ELF-1 (cell line): ENCODE results near the gene PRKAB2.
"Not testable (repeated sequence)": the region's sequence is repeated elsewhere in the genome, so short reads cannot be mapped to it uniquely, and the experiment has no call there.

Experiments used
- DNase-seq: peaks from one replicate; pipeline ENCODE4 v3.0.0-alpha.2; 2016; ENCODE audit warnings: low read depth, low spot score

PRKAB2 gene

DNA sequence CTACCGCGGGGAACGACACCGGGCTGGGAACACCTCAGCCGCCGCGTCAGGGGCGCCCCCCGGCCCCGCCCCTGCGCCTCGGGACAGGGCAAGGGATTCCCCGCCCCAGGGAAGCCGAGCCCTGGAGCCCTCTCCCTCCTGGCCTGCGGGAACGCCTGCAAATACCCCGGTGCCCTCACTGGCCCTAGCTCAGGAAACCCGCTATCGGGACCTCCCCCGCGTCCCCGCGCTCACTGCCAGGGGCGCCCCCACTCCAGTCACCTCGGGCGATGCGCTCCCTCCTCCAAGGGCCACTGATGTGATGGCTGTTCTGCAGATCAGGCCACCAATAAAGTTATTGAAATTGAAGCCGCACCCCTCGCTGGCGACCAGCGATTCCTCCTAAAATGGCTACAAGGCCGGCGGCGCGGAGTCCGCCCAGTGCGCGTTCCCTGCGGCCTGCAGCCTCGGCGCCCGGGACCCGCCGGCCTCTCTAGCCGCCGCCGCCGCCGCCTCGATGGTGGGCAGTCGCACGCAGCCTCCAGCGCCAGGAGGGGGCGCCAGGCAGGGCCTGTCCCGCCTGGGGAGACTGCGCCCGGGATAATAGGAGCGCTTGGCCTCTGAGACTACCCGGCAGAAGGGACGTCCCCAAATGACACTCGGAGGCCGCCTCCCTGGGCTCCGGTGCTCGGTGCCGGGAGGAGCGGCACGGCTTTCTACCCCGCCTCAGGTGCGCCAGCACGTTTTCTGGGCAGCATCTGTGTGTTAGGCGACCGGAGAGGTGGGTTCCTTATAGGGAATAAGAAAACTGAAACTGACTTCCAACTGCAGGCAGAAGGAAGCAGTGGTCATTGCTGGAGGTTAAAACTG lies at the start of gene PRKAB2:
Gene PRKAB2 (minus strand): TSS at position 303 of the 849 bp plus-strand sequence. CDS start 326 bp downstream, outside the sequence.
- DNase-seq: peak; percentile 99

GRCh38 chr1:147218606-147219005 lies 46.3 kb upstream of the PRKAB2 start:
- DNase-seq: no peak

DNA sequence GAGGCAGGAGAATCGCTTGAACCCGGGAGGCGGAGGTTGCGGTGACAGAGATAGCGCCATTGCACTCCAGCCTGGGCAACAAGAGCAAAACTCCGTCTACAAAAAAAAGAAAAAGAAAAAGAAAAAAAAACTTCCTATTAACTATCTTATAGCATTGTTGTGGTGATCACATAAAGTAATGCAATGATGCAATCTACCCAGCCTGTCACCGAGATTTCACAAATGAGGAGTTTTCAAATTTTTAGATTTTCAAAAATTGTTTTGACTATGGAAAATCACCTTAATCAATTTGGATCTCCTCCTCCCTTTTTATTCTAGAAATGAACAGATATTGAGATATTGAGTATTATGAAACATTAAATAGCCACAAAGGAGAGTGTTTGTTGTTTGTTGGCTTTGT lies 44.9 kb upstream of the PRKAB2 start:
- DNase-seq: no peak

DNA sequence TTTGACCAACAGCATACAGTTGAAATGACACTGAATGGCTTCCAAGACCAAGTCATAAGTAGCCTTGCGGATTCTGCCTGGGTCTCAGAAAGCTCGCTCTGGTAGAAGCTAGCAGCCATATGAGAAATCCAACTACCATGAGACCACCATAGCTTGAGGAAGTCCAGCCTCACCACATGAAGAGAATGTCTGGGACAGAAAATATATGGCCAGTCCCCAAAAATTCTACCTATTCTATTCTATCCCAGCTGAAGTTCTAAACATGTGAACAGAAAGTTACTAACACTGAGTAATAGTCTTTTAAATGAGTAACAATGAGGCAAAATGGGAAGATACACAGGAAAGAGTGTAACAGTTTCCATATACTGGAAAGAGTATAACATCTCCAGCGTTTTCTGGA lies 43.9 kb upstream of the PRKAB2 start:
- DNase-seq: no peak

DNA sequence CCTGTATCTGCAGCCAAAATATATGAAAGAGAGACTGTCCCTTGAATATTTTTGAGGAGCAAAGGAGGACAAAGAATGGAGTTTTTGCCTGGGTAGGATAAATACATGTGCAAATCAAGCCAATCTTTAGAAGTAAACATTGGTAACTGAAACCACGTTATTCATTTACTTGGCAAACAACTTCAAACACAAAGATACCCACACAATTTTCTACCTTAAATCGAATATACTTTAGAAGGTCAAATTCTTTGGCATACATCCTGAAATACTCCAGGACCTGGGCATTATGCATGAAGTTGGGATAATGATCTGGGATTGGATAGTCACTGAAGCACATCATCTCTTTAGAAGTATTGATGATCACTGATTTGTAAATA lies 43.3 kb upstream of the PRKAB2 start:
- no peak for DNase-seq

- no peak for DNase-seq
Measured at GRCh38 chr1:147214842-147215539, 42.7 kb upstream of the PRKAB2 start.

- DNase-seq: no peak
Measured at GRCh38 chr1:147214325-147214724, 42.1 kb upstream of the PRKAB2 start.

- DNase-seq: no peak
Measured at GRCh38 chr1:147213271-147213670, 41.0 kb upstream of the PRKAB2 start.

DNA sequence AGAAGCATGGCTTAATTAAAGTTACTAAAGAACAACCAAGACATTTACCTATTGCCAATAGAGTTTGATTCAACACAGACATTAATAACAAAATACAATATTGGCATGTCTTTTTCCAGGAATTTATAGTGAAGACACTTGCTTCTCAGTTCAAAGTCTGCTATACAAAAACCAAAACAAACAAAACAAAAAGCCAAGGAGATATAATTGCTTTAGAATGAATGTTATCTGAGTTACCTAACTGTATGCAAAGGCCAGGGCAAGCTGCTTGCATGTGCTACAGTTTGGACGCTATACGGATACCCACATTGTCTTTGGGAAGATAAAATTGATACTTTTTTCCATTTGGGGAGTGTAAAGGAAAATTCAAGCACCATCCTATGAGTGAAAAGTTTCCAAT lies 39.3 kb upstream of the PRKAB2 start:
- no peak for DNase-seq

DNA sequence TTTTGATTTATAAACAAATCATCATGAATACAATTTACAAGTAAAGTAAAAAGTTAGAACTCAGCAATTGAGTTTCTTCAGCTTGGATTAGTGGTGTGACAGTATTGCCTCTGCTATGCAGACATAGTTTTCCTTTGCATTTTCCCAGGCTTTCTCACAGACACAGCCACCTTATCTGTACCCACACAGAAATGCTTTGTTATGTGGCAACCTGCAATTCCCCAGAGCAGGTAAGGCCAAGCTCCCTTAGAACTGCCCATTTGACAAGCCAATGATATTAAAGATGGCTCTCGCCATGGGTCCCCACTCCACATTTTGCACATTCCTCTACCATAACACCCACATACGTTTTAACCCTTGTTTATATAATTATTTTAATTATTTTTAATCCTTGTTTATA lies 38.7 kb upstream of the PRKAB2 start:
- no peak for DNase-seq

DNA sequence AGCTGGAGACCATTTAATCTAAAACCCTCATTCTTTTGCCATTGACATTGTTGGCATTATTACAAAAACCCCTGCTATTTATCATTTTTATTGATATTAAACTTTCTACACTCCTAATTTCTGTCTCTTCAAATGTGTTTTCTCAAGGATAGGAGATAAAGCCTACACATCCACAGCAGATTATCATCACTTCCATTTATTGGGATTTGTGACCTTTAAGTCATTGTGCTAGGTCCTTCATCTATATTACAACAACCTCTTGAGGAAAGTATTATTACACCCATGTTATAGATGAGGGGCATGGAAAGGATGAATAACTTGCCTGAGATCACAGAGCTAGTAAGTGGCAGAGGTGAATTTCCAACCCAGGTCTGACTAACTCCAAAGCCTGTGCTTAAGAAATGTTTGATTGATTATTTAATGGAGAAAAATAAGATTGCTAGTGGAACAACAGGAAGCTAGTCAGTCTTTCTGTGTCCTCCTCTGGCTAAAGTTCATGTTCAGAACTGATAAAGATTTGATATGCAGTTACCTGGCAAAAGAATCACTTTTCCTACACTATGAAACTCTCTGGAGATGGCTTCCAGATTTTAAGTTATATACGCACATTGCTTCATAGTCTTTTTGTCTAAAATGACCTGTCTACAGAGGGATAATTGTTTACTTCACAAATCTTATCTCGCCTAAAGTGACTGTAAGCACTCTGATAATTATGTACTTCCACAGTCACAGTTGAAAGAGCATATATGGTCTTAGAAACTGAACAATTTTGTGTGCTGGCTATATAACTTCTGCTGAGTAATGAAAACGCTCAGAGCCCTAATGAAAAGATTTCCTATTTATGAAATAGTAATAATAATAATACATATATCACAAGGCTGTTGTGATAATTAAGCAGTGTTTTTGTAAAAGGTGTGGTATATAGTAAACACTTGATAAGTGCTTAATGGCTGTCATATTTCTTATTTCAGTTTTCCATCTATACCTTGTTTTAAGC lies 37.9 kb upstream of the PRKAB2 start:
- no peak for DNase-seq

- no peak for DNase-seq
Measured at GRCh38 chr1:147208619-147209018, 36.3 kb upstream of the PRKAB2 start.

DNA sequence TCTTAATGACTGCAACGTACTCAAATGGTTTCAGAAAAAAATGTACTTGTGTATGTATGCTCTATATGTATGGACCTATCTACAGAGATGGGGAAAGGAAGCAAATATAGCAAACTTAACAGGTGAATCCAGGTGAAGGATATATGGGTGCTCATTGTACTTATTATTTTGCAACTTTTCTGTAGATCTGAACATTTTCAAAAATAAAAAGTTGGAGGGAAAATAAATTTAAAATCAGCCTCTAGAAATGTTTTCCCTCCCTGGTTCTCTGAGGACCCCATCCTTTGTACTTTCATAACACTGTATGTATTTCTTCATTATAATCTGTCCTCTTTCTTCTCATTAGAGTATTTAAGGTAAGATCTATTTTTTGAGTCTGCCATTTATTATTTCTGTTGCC lies 34.9 kb upstream of the PRKAB2 start:
- no peak for DNase-seq

- no peak for DNase-seq
Measured at GRCh38 chr1:147204080-147204479, 31.8 kb upstream of the PRKAB2 start.

DNA sequence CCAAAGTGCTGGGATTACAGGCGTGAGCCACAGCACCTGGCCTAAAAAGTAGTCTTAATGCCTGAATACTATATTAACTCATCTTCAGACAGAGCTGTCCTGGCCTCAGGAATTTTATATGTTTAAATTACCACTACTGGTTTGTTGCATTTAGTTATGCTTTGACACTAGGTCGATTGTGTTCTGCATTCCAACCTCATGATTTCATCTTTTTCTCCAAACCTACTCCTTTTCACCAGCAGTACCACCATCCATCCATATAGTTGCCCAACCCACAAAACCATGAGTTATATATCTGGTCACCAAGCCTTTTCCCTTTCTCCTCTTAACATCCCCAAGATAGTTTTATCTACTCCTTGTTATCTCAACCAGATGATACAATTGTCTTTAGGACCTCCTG lies 30.3 kb upstream of the PRKAB2 start:
- no peak for DNase-seq

- DNase-seq: no peak
Measured at GRCh38 chr1:147201786-147202185, 29.5 kb upstream of the PRKAB2 start.

DNA sequence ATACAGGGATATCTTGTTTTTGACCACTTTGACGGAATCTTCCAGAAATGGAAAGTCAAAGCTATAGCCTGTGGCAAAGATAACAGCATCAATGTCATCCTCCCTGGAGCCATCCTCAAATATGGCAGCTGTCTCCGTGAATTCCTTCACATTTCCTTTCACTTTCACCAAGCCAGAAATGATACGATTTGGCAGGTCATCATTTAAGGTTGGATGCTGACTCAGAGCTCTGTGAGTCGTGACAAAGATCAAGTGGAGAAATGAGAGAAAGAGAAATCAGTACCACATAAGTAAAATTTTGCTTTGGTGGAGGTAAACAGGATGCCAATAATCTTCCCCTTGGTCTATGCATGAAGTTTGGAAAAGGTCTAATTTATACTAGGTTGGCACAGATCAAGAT lies 29.0 kb upstream of the PRKAB2 start:
- DNase-seq: no peak

- not testable (repeated sequence) for DNase-seq
Measured at GRCh38 chr1:147197324-147197723, 25.1 kb upstream of the PRKAB2 start.

GRCh38 chr1:147189514-147189913 lies 17.2 kb upstream of the PRKAB2 start:
- DNase-seq: no peak

GRCh38 chr1:147185432-147185831 lies 13.2 kb upstream of the PRKAB2 start:
- no peak for DNase-seq

GRCh38 chr1:147177611-147178380 lies 5.5 kb upstream of the PRKAB2 start:
- DNase-seq: peak; percentile 33
